B cell (primary cell): ENCODE measurements around the gene C4orf54. TPM values are rescaled to one million over a fixed set of nuclear protein-coding genes. Genes with fewer than 3 reads are reported as not detected.

ENCODE experiments used
- ATAC-seq: fragments of 200-7000 bp; cut with Tn5 transposase; one replicate; pipeline ENCODE4 v1.10.0; 2021; ENCODE audit warnings: low read depth, mild to moderate bottlenecking, moderate number of reproducible peaks, moderate library complexity
- CTCF ChIA-PET: fragments of 350-600 bp; sonication (Branson Sonifier 250); formaldehyde crosslinking; loops from one replicate; lab custom pipeline; 2021; ENCODE audit warnings: antibody characterized with exemption, inconsistent platforms; lab: Charles Lee
- POLR2A ChIA-PET: fragments of 350-600 bp; sonication (Branson Sonifier 250); formaldehyde crosslinking; loops from one replicate; lab custom pipeline; 2021; ENCODE audit warnings: antibody characterized with exemption; lab: Charles Lee
- DNase-seq: peaks from one replicate; pipeline ENCODE4 v3.0.0; 2013
- H2AFZ ChIP-seq: 2 replicates; pipeline ENCODE4 v1.6.1; 2012; ENCODE audit warnings: mild to moderate bottlenecking, low read depth, low read length; ENCODE audit not compliant: insufficient read depth, poor library complexity, severe bottlenecking
- H3K27ac ChIP-seq, 2 donors: 1 replicate in 1 of 2; 2 replicates in 1 of 2; pipeline ENCODE4 v1.5.1; 2012 to 2013; ENCODE audit warnings: low read length in 2 of 2, mild to moderate bottlenecking in 2 of 2, moderate library complexity in 1 of 2
- H3K27me3 ChIP-seq, 4 experiments: fragments of 200-600 bp in 1 of 4; sonication (generic) in 1 of 4; replicated peaks in 1 of 4; 1 replicate in 2 of 4; 2 replicates in 2 of 4; pipeline versions ENCODE4 v1.6.1 to v1.7.0; 2013 to 2016; ENCODE audit warnings: low read length in 3 of 4, mild to moderate bottlenecking in 2 of 4, mixed read lengths in 1 of 4, moderate library complexity in 1 of 4; ENCODE audit not compliant: insufficient read depth in 4 of 4, control insufficient read depth in 3 of 4; ENCODE audit errors: control extremely low read depth in 1 of 4
- H3K36me3 ChIP-seq, 2 experiments: replicated peaks in 1 of 2; 1 replicate in 1 of 2; 2 replicates in 1 of 2; pipeline versions ENCODE4 v1.6.1 to v1.7.1; 2013; ENCODE audit warnings: low read length in 1 of 2; ENCODE audit not compliant: insufficient read depth in 2 of 2, control insufficient read depth in 1 of 2; ENCODE audit errors: control extremely low read depth in 1 of 2, extremely low read depth in 1 of 2
- H3K4me1 ChIP-seq, 2 donors: fragments of 200-600 bp in 1 of 2; sonication (generic) in 1 of 2; 1 replicate in 1 of 2; 2 replicates in 1 of 2; pipeline versions ENCODE4 v1.5.1 to v1.6.1; 2013 to 2017; ENCODE audit warnings: low read length in 2 of 2; ENCODE audit not compliant: control insufficient read depth in 2 of 2, insufficient read depth in 2 of 2
- H3K4me2 ChIP-seq: replicated peaks from 2 replicates; pipeline ENCODE3; 2012; ENCODE audit warnings: mild to moderate bottlenecking, low read depth, low read length; ENCODE audit not compliant: poor library complexity, severe bottlenecking
- H3K4me3 ChIP-seq, 5 experiments: fragments of 200-600 bp in 1 of 5; sonication (generic) in 1 of 5; 1 replicate in 3 of 5; 2 replicates in 2 of 5; pipeline versions ENCODE4 v1.5.1 to v1.7.0; 2011 to 2016; ENCODE audit warnings: low read length in 4 of 5, mild to moderate bottlenecking in 4 of 5, low read depth in 2 of 5, control low read depth in 1 of 5, moderate library complexity in 1 of 5; ENCODE audit not compliant: insufficient read depth in 1 of 5; ENCODE audit errors: control extremely low read depth in 1 of 5, extremely low read depth in 1 of 5
- H3K79me2 ChIP-seq: fragments of 200-600 bp; sonication (generic); one replicate; pipeline ENCODE4 v1.6.0; 2016; ENCODE audit warnings: low read length; ENCODE audit not compliant: control insufficient read depth, insufficient read depth
- H3K9ac ChIP-seq: fragments of 200-600 bp; sonication (generic); 2 replicates; pipeline ENCODE4 v1.6.1; 2017; ENCODE audit warnings: mild to moderate bottlenecking, low read length, moderate library complexity
- H3K9me3 ChIP-seq, 3 donors: one replicate each; pipeline versions ENCODE4 v1.6.1 to v1.7.1; 2013; ENCODE audit warnings: low read length in 2 of 3; ENCODE audit not compliant: control insufficient read depth in 2 of 3, insufficient read depth in 1 of 3; ENCODE audit errors: control extremely low read depth in 1 of 3
- H4K20me1 ChIP-seq: 2 replicates; pipeline ENCODE4 v1.6.0; 2012; ENCODE audit warnings: mild to moderate bottlenecking, low read length; ENCODE audit not compliant: insufficient read depth, control insufficient read depth, poor library complexity, severe bottlenecking
- H3K27ac Mint-ChIP-seq: one replicate; pipeline ENCODE4 v1.8.0; 2021; ENCODE audit warnings: mixed read lengths
- H3K27me3 Mint-ChIP-seq: one replicate; pipeline ENCODE4 v1.8.0; 2021; ENCODE audit warnings: mixed read lengths
- H3K4me1 Mint-ChIP-seq: one replicate; pipeline ENCODE4 v1.8.0; 2021; ENCODE audit warnings: mixed read lengths
- H3K4me3 Mint-ChIP-seq: one replicate; pipeline ENCODE4 v1.8.0; 2021; ENCODE audit warnings: mixed read lengths
- H3K9me3 Mint-ChIP-seq: one replicate; pipeline ENCODE4 v1.8.0; 2022; ENCODE audit warnings: mixed read lengths; ENCODE audit not compliant: insufficient read depth
- EZH2 ChIP-seq: IDR thresholded peaks from 2 replicates; pipeline ENCODE4 v1.6.1; 2012; ENCODE audit warnings: borderline replicate concordance, low read depth, mild to moderate bottlenecking, moderate library complexity, low read length; ENCODE audit not compliant: insufficient read depth, poor library complexity, severe bottlenecking
- WGBS: methylation state at CpG from one replicate; pipeline ENCODE4 v1.1.5; 2013; ENCODE audit warnings: missing lambda C conversion rate; ENCODE audit not compliant: insufficient coverage; 5-methylcytosine and 5-hydroxymethylcytosine counted together
- intact Hi-C: fragments of 100-400 bp; cut with micrococcal nuclease; formaldehyde crosslinking; loops from one replicate; pipeline ENCODE4 v1.10.0; 2022
- polyA plus RNA-seq: library from polyadenylated mRNA; depleted of rRNA; stranded (reverse); fragments of >200 nt; gene quantifications from 2 replicates; pipeline ENCODE4 v1.2.3, GENCODE V29; 2012
- total RNA-seq, 2 donors: library from RNA; stranded (reverse); fragments of 120-200 nt in 1 of 2; gene quantifications; 1 replicate in 1 of 2; 2 replicates in 1 of 2; pipeline versions ENCODE4 v1.2.3 to v1.2.4, GENCODE V29; 2013 to 2022
- TF ChIP-seq, protein P1 (sequence below): fragments of 200-600 bp; IDR thresholded peaks from one replicate; pipeline ENCODE4 v1.8.0; 2022; ENCODE audit warnings: antibody characterized with exemption, mild to moderate bottlenecking

The C4orf54 gene
- total and polyA plus RNA-seq, 2 donors (not counting 1 experiment from before 2014, with no cell fraction given) = not detected

DNA sequence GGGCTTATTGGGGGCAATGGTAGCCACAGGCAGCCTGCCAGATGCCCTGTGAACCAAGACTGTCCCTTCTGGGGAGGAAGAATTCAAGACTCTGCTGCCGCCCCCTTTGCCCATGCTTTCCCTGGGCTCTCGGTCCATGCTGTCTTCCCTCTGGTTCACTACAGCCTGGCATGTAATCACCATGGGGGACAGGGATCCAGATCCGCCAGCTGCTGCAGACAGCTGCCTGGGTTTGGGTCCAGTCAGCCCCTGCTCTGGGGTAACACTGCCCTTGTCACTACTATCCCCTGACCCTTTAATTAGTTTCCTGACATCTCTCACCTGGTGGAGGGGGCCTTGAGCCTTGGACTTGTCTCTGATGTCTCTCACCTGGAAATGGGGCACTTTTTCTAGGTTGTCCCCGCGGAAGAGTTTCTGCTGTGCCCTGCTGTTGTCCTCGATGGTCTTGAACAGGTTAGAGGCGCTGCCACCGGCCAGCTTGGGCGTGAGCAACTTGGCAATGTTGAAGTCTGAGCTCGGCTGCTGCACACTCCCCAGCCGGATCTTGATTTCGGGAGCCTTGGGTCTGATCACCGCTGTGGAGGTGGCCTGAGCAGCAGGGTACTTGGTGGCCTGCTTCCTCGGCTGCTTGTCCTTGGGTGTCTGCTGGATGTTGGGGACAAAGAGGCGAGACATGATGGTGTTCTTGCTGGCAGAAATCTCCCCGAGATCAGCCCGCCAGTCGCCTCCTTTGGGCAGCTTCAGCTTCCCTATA is 6.4 kb downstream of the C4orf54 start:
- DNase-seq (no peak), ATAC-seq (no peak)
- no peaks in the 10 kb centered on the region for H3K4me1 Mint-ChIP-seq
- Histone ChIP-seq H3K9ac (no peak overlapping the region), H3K9me3 (peaks cover 0 to 19% (median 0%) of the 10 kb centered on the region in 3 donors), H3K27ac (no peak overlapping the region), H3K79me2 (no peaks in the 10 kb centered on the region), H3K4me1 (no peaks in the 10 kb centered on the region), H3K36me3 (no peaks in the 10 kb centered on the region), H2AFZ (no peak overlapping the region), H3K4me3 (no peak overlapping the region), H3K27me3 (no peaks in the 10 kb centered on the region), H4K20me1 (no peaks in the 10 kb centered on the region), H3K4me2 (no peak overlapping the region)
- H3K27me3 Mint-ChIP-seq = peaks cover 3% of the 10 kb centered on the region
- no peak overlapping the region for H3K4me3 Mint-ChIP-seq
- no peaks in the 10 kb centered on the region for H3K9me3 Mint-ChIP-seq
- TF ChIP-seq EZH2 = no peak
- TF ChIP-seq, protein P1, sequence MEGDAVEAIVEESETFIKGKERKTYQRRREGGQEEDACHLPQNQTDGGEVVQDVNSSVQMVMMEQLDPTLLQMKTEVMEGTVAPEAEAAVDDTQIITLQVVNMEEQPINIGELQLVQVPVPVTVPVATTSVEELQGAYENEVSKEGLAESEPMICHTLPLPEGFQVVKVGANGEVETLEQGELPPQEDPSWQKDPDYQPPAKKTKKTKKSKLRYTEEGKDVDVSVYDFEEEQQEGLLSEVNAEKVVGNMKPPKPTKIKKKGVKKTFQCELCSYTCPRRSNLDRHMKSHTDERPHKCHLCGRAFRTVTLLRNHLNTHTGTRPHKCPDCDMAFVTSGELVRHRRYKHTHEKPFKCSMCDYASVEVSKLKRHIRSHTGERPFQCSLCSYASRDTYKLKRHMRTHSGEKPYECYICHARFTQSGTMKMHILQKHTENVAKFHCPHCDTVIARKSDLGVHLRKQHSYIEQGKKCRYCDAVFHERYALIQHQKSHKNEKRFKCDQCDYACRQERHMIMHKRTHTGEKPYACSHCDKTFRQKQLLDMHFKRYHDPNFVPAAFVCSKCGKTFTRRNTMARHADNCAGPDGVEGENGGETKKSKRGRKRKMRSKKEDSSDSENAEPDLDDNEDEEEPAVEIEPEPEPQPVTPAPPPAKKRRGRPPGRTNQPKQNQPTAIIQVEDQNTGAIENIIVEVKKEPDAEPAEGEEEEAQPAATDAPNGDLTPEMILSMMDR = no peak
- 97% methylated on average over 18 of the region's 18 CpGs for WGBS
- ChIA-PET CTCF (no interaction called here), POLR2A (no interaction called here)
- H3K27ac Mint-ChIP-seq = no peak overlapping the region
- intact Hi-C loops = no loop called here

DNA sequence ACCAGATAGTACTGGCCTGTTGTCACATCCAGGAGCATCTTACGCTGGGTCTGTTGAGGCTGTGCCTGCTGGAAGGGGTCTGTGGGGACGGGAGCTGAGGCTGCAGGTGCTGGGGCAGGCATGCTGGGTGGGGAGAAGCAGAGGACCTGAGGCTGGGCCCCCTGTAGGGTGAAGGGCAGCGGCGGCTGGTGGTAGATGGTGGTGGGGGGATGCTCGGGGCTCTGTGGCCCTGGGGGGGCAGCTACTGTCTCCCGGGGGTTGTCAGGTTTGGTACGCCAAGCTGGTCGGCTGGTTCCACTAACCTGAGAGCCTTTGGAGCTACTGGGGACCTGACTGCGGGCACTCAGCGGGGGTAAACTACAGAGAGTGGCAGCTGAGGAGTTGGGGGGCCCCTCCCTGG is 7.8 kb downstream of the C4orf54 start:
- no peaks in the 10 kb centered on the region for H3K27me3 Mint-ChIP-seq
- no peak overlapping the region for H3K4me3 ChIP-seq
- DNase-seq (no peak), ATAC-seq (no peak)
- H4K20me1 ChIP-seq = no peaks in the 10 kb centered on the region
- no peak overlapping the region for H3K27ac ChIP-seq
- H3K36me3 ChIP-seq = no peaks in the 10 kb centered on the region
- WGBS = 91% methylated on average over 8 of the region's 10 CpGs
- no peak overlapping the region for H2AFZ ChIP-seq
- no peak overlapping the region for H3K9ac ChIP-seq
- ChIA-PET POLR2A (no interaction called here), CTCF (no interaction called here)
- TF ChIP-seq EZH2 = no peak
- TF ChIP-seq, protein P1 = no peak
- intact Hi-C loops = no loop called here
- no peaks in the 10 kb centered on the region for H3K27me3 ChIP-seq
- no peak overlapping the region for H3K4me2 ChIP-seq
- peaks cover 0 to 19% (median 0%) of the 10 kb centered on the region in 3 donors for H3K9me3 ChIP-seq
- no peaks in the 10 kb centered on the region for H3K4me1 Mint-ChIP-seq
- H3K79me2 ChIP-seq = no peaks in the 10 kb centered on the region
- no peak overlapping the region for H3K4me3 Mint-ChIP-seq
- no peaks in the 10 kb centered on the region for H3K9me3 Mint-ChIP-seq
- no peak overlapping the region for H3K27ac Mint-ChIP-seq
- H3K4me1 ChIP-seq = no peaks in the 10 kb centered on the region
